Measurements from ENCODE around the gene GABARAP. TPM values are rescaled to one million over a fixed set of nuclear protein-coding genes. Genes with fewer than 3 reads are reported as not detected.

Gene GABARAP
- total RNA-seq, 4 donors from 2014 or later = 172 to 384 (median 197) TPM

GRCh38 chr17:7221278-7222092 lies 20.8 kb downstream of the GABARAP start:
- H3K4me3 ChIP-seq = peak overlapping the region; percentile 61 to 99 (median 94)
- DNase-seq = no peak
- intact Hi-C loops (cut with DNase I) = no loop called here
- peak overlapping the region; percentile 95 to 100 (median 98) for H3K27ac ChIP-seq
- WGBS, 2 donors = 57 to 88% methylated on average over 4 to 8 of the region's 10 CpGs
- no peak for TF ChIP-seq POLR2A (IDR thresholded peaks at IDR 0.05)
- no peak for TF ChIP-seq CTCF (IDR thresholded peaks at IDR 0.05)
- peaks cover 52 to 92% (median 55%) of the 10 kb centered on the region in 3 donors for H3K4me1 ChIP-seq
- peaks cover 35 to 55% (median 39%) of the 10 kb centered on the region in 3 donors for H3K36me3 ChIP-seq
- no peaks in the 10 kb centered on the region for H3K9me3 ChIP-seq
- H3K27me3 ChIP-seq = no peaks in the 10 kb centered on the region

GRCh38 chr17:7220593-7221277 lies 21.5 kb downstream of the GABARAP start:
- TF ChIP-seq CTCF (IDR thresholded peaks at IDR 0.05) = peak; percentile 32 to 63 (median 42)
- no peak for TF ChIP-seq POLR2A (IDR thresholded peaks at IDR 0.05)
- WGBS, 2 donors = 4 to 15% methylated on average over 5 to 9 of the region's 11 CpGs
- peaks cover 28 to 48% (median 32%) of the 10 kb centered on the region in 3 donors for H3K36me3 ChIP-seq
- no peaks in the 10 kb centered on the region for H3K27me3 ChIP-seq
- H3K27ac ChIP-seq = peak overlapping the region; percentile 95 to 100 (median 98)
- peak overlapping the region; percentile 61 to 99 (median 94) for H3K4me3 ChIP-seq
- peaks cover 58 to 92% (median 63%) of the 10 kb centered on the region in 3 donors for H3K4me1 ChIP-seq
- DNase-seq = no peak
- H3K9me3 ChIP-seq = no peaks in the 10 kb centered on the region
- intact Hi-C loops (cut with DNase I) = no loop called here

GRCh38 chr17:7219812-7220592 lies 22.2 kb downstream of the GABARAP start, which contains the start of the genes ACADVL and DLG4:
Gene ACADVL, plus strand, starts transcription at chr17:7219938. Its CDS starts 47 bp downstream, at chr17:7219985.
Gene DLG4, minus strand, starts transcription at chr17:7219836.
- DNase-seq = no peak
- no peaks in the 10 kb centered on the region for H3K27me3 ChIP-seq
- peaks cover 23 to 41% (median 25%) of the 10 kb centered on the region in 3 donors for H3K36me3 ChIP-seq
- H3K4me1 ChIP-seq = peaks cover 66 to 94% (median 70%) of the 10 kb centered on the region in 3 donors
- H3K4me3 ChIP-seq = peak within 1 kb of the TSS; percentile 61 to 99 (median 94)
- 0% methylated on average over 35 of the region's 63 CpGs; no CpG with 5 or more reads in 1 of the 2 donors for WGBS, 2 donors
- no peaks in the 10 kb centered on the region for H3K9me3 ChIP-seq
- peak within 1 kb of the TSS; percentile 95 to 100 (median 98) for H3K27ac ChIP-seq
- peak in 3 of 4 donors; percentile 68 to 93 (median 71) for TF ChIP-seq POLR2A (IDR thresholded peaks at IDR 0.05)
- peak in 2 of 6 experiments; percentile 10 to 15 for TF ChIP-seq CTCF (IDR thresholded peaks at IDR 0.05)
- intact Hi-C loops (cut with DNase I) = no loop called here

GRCh38 chr17:7219229-7219811 lies 22.9 kb downstream of the GABARAP start:
- Histone ChIP-seq H3K9me3 (no peaks in the 10 kb centered on the region), H3K27me3 (no peaks in the 10 kb centered on the region), H3K36me3 (peaks cover 18 to 34% (median 19%) of the 10 kb centered on the region in 3 donors), H3K27ac (peak overlapping the region; percentile 95 to 100 (median 98)), H3K4me3 (peak overlapping the region; percentile 61 to 99 (median 94)), H3K4me1 (peaks cover 70 to 97% (median 71%) of the 10 kb centered on the region in 3 donors)
- TF ChIP-seq CTCF (IDR thresholded peaks at IDR 0.05) (no peak), POLR2A (IDR thresholded peaks at IDR 0.05) (no peak)
- intact Hi-C loops (cut with DNase I) = no loop called here
- 38 to 49% methylated on average over 3 to 4 of the region's 12 CpGs for WGBS, 2 donors
- DNase-seq = no peak
